ENCODE data around the gene RBPJL. TPM values are rescaled to one million over a fixed set of nuclear protein-coding genes. Genes with fewer than 3 reads are reported as not detected.

The RBPJL gene
- total and polyA plus RNA-seq, 2 donors: 0.07 TPM; not detected in 1

DNA sequence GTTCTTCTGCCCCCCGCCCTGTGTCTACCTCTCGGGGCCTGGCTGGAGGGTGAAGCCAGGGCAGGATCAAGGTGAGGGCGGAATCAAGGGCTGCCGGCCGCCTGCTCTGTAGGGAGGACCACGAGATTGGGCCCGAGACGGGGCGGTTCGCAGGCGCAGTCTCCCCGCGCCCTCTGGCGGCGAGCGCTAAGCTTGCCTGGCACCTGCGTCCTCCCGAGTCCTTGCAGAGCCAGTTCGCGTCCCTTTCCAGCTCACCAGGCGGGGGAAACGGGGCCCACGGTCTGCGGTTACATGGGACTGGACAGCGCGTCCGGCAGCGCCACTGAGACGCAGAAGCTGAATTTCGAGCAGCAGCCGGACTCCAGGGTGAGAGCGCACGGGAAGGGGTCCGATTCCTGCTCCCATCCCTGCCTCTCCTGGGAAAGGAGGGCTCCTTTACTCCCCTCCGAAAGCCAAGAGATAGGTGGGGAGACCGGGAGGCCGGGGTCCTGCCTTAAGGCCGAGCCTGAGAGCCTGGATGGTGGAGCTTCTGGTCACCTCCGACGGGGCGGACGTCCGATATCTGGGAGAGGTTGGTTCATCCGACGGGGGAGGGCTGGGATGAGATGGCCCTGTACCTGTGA is 5.1 kb downstream of the RBPJL start:
- no peak overlapping the region for H3K4me3 ChIP-seq (ENCODE audit: low read length in 2 of 2)
- peak in 4 of 9 donors; percentile 32 to 61 (median 42) for DNase-seq (ENCODE audit: low read depth in 6 of 9, low spot score in 9 of 9)
- 23% methylated on average over 45 of the region's 45 CpGs for WGBS
- H3K27me3 ChIP-seq (ENCODE audit: control insufficient read depth in 2 of 2, insufficient read depth in 1 of 2, low read length in 1 of 2): peaks cover 17 to 79% of the 10 kb centered on the region in 2 donors
- no peaks in the 10 kb centered on the region for H3K36me3 ChIP-seq (ENCODE audit: control insufficient read depth in 2 of 2, insufficient read depth in 2 of 2, low read length in 1 of 2)
- H3K4me1 ChIP-seq (ENCODE audit: control insufficient read depth in 2 of 2, insufficient read depth in 2 of 2, low read length in 2 of 2): no peaks in the 10 kb centered on the region
- no peaks in the 10 kb centered on the region for H3K9me3 ChIP-seq (ENCODE audit: control insufficient read depth in 2 of 2, insufficient read depth in 1 of 2, low read length in 1 of 2)
- no peak overlapping the region for H3K27ac ChIP-seq (ENCODE audit: low read depth in 1 of 2, low read length in 1 of 2)

DNA sequence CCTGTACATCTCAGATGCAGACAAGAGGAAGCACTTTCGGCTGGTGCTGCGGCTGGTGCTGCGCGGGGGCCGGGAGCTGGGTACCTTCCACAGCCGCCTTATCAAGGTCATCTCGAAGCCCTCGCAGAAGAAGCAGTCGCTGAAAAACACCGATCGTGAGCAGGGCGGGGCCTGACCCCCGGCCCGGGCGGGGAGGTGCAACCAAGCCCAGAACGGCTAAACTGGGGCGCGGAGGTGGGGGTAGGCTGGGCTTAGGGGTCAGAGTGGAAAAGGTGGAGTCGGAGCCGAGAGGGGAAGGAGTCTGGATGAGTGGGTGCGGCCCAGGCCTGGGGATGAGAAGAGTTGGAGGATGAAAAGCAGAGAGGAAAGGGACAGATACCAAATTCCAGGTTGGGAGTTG is 5.6 kb downstream of the RBPJL start:
- no peak for DNase-seq (ENCODE audit: low read depth in 6 of 9, low spot score in 9 of 9)
- WGBS: 65% methylated on average over 21 of the region's 21 CpGs
- no peaks in the 10 kb centered on the region for H3K9me3 ChIP-seq (ENCODE audit: control insufficient read depth in 2 of 2, insufficient read depth in 1 of 2, low read length in 1 of 2)
- no peak overlapping the region for H3K4me3 ChIP-seq (ENCODE audit: low read length in 2 of 2)
- H3K36me3 ChIP-seq (ENCODE audit: control insufficient read depth in 2 of 2, insufficient read depth in 2 of 2, low read length in 1 of 2): no peaks in the 10 kb centered on the region
- H3K4me1 ChIP-seq (ENCODE audit: control insufficient read depth in 2 of 2, insufficient read depth in 2 of 2, low read length in 2 of 2): no peaks in the 10 kb centered on the region
- H3K27ac ChIP-seq (ENCODE audit: low read depth in 1 of 2, low read length in 1 of 2): no peak overlapping the region
- peaks cover 20 to 79% of the 10 kb centered on the region in 2 donors for H3K27me3 ChIP-seq (ENCODE audit: control insufficient read depth in 2 of 2, insufficient read depth in 1 of 2, low read length in 1 of 2)

DNA sequence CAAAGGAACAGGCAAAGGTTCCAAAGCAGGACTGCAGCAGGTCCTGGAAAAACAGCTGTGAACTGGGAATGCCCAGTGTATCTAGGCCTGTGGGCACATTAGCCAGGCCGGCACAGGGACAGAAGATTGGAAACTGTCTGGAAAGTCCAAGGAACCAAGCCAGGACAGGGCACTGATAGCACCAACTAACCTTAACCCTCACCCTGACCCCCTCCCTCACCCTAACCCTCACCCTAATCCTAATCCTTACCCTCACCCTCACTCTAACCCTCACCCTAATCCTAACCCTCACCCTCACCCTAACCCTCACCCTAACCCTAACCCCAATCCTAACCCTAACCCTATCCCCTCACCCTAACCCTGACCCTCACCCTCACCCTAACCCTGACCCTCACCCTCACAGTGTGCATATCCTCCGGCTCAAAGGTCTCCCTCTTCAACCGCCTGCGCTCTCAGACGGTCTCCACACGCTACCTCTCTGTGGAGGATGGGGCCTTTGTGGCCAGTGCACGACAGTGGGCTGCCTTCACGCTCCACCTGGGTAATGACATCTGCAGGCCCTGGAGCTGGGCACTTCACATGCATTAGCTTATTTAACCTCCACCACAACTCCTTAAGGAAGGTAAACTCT is 6.5 kb downstream of the RBPJL start:
- Histone ChIP-seq H3K9me3 (ENCODE audit: control insufficient read depth in 2 of 2, insufficient read depth in 1 of 2, low read length in 1 of 2) (no peaks in the 10 kb centered on the region), H3K36me3 (ENCODE audit: control insufficient read depth in 2 of 2, insufficient read depth in 2 of 2, low read length in 1 of 2) (no peaks in the 10 kb centered on the region), H3K4me1 (ENCODE audit: control insufficient read depth in 2 of 2, insufficient read depth in 2 of 2, low read length in 2 of 2) (no peaks in the 10 kb centered on the region), H3K27ac (ENCODE audit: low read depth in 1 of 2, low read length in 1 of 2) (no peak overlapping the region), H3K27me3 (ENCODE audit: control insufficient read depth in 2 of 2, insufficient read depth in 1 of 2, low read length in 1 of 2) (peaks cover 18 to 80% of the 10 kb centered on the region in 2 donors), H3K4me3 (ENCODE audit: low read length in 2 of 2) (no peak overlapping the region)
- WGBS: 96% methylated on average over 8 of the region's 8 CpGs
- no peak for DNase-seq (ENCODE audit: low read depth in 6 of 9, low spot score in 9 of 9)

DNA sequence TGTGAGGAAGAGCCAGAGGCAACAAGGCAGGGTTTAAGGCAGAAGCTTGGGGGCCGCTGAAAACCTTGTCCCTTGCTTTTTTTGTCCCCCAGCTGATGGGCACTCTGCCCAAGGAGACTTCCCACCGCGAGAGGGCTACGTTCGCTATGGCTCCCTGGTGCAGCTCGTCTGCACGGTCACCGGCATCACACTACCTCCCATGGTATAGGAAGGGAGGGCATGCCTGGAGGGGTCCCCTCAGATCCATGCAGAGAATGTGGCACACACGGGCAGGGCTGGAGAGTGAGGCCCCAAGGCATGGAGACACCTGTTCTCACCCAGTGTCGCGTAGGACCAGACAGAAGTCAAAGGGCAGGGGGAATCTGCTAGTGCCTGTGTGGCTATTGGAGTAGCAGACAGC is 7.3 kb downstream of the RBPJL start:
- Histone ChIP-seq H3K36me3 (ENCODE audit: control insufficient read depth in 2 of 2, insufficient read depth in 2 of 2, low read length in 1 of 2) (no peaks in the 10 kb centered on the region), H3K9me3 (ENCODE audit: control insufficient read depth in 2 of 2, insufficient read depth in 1 of 2, low read length in 1 of 2) (no peaks in the 10 kb centered on the region), H3K4me3 (ENCODE audit: low read length in 2 of 2) (no peak overlapping the region), H3K27ac (ENCODE audit: low read depth in 1 of 2, low read length in 1 of 2) (no peak overlapping the region), H3K4me1 (ENCODE audit: control insufficient read depth in 2 of 2, insufficient read depth in 2 of 2, low read length in 2 of 2) (peaks cover 0 to 5% of the 10 kb centered on the region in 2 donors), H3K27me3 (ENCODE audit: control insufficient read depth in 2 of 2, insufficient read depth in 1 of 2, low read length in 1 of 2) (peaks cover 18 to 81% of the 10 kb centered on the region in 2 donors)
- no peak for DNase-seq (ENCODE audit: low read depth in 6 of 9, low spot score in 9 of 9)
- WGBS: 93% methylated on average over 11 of the region's 11 CpGs

DNA sequence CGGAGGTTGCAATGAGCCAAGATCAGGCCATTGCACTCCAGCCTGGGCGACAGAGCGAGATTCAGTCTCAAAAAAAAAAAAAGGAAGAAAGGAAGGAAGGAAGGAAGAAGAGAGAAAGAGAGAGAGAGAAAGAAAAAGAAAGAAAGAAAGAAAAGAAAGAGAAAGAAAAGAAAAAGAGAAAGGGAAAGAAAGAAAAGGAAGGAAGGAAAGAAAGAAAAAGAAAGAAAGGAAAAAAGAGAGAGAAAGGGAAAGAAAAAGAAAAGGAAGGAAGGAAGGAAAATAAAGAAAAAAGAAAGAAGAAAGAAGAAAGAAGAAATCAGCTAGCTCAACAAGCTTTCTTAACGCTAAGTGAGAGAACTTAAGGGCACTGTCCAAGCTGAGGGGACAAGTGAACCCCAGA is 9.0 kb downstream of the RBPJL start:
- H3K4me1 ChIP-seq (ENCODE audit: control insufficient read depth in 2 of 2, insufficient read depth in 2 of 2, low read length in 2 of 2): peaks cover 0 to 10% of the 10 kb centered on the region in 2 donors
- H3K27ac ChIP-seq (ENCODE audit: low read depth in 1 of 2, low read length in 1 of 2): no peak overlapping the region
- no peak overlapping the region for H3K4me3 ChIP-seq (ENCODE audit: low read length in 2 of 2)
- DNase-seq (ENCODE audit: low read depth in 6 of 9, low spot score in 9 of 9): no peak
- no peaks in the 10 kb centered on the region for H3K36me3 ChIP-seq (ENCODE audit: control insufficient read depth in 2 of 2, insufficient read depth in 2 of 2, low read length in 1 of 2)
- peaks cover 18 to 76% of the 10 kb centered on the region in 2 donors for H3K27me3 ChIP-seq (ENCODE audit: control insufficient read depth in 2 of 2, insufficient read depth in 1 of 2, low read length in 1 of 2)
- H3K9me3 ChIP-seq (ENCODE audit: control insufficient read depth in 2 of 2, insufficient read depth in 1 of 2, low read length in 1 of 2): no peaks in the 10 kb centered on the region
- 90% methylated on average over 4 of the region's 4 CpGs for WGBS

DNA sequence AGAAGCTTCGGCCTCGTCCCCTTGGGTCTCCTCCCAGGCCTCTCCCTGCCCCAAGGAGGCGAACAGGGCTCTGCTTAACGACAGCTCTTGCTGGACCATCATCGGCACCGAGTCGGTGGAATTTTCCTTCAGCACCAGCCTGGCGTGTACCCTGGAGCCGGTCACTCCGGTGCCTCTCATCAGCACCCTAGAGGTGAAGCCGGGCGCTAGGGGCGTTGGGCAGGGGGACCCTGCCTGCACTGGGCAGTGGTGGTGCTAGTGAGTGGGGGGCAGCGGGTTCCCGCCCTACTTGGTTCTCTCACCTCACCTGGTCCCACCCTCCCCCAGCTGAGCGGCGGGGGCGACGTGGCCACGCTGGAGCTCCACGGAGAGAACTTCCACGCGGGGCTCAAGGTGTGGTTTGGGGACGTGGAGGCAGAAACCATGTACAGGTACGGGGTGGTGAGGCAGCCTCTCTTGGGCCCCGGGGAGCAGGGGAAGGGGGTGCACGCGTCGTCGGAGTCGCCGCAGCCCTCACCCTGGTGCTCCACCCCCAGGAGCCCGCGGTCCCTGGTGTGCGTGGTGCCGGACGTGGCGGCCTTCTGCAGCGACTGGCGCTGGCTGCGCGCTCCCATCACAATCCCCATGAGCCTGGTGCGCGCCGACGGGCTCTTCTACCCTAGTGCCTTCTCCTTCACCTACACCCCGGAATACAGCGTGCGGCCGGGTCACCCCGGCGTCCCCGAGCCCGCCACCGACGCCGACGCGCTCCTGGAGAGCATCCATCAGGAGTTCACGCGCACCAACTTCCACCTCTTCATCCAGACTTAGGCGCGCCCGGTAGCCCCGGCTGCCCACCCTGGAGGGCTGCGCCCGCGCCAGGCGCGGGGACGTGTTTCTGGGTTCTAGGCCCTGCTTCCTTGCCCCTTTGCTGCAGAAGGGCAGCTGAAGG is 9.8 kb downstream of the RBPJL start:
- Histone ChIP-seq H3K27me3 (ENCODE audit: control insufficient read depth in 2 of 2, insufficient read depth in 1 of 2, low read length in 1 of 2) (peaks cover 18 to 72% of the 10 kb centered on the region in 2 donors), H3K4me1 (ENCODE audit: control insufficient read depth in 2 of 2, insufficient read depth in 2 of 2, low read length in 2 of 2) (peaks cover 0 to 10% of the 10 kb centered on the region in 2 donors), H3K27ac (ENCODE audit: low read depth in 1 of 2, low read length in 1 of 2) (no peak overlapping the region), H3K36me3 (ENCODE audit: control insufficient read depth in 2 of 2, insufficient read depth in 2 of 2, low read length in 1 of 2) (no peaks in the 10 kb centered on the region), H3K9me3 (ENCODE audit: control insufficient read depth in 2 of 2, insufficient read depth in 1 of 2, low read length in 1 of 2) (no peaks in the 10 kb centered on the region), H3K4me3 (ENCODE audit: low read length in 2 of 2) (no peak overlapping the region)
- DNase-seq (ENCODE audit: low read depth in 6 of 9, low spot score in 9 of 9): no peak
- WGBS: 30% methylated on average over 71 of the region's 71 CpGs

DNA sequence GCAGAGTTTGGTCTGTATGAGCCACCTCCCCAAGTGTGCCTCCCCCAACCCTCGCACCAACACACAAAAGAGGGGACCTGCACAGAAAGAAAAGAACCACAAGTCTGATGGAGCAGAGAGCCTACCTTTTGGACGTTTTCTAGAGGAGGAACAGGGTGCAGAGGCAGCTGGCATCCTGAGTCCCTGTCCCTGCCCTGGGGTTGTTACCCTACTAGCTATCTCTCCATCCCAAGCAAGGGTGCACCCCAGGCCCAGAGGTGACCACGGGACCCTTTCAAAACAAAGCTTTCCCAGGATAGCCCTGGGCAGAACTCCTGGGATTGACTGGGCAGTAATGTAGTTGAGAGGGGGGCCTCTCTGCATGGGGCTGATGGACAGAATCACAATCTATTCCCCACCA is 11.2 kb downstream of the RBPJL start:
- no peaks in the 10 kb centered on the region for H3K9me3 ChIP-seq (ENCODE audit: control insufficient read depth in 2 of 2, insufficient read depth in 1 of 2, low read length in 1 of 2)
- peaks cover 16 to 58% of the 10 kb centered on the region in 2 donors for H3K27me3 ChIP-seq (ENCODE audit: control insufficient read depth in 2 of 2, insufficient read depth in 1 of 2, low read length in 1 of 2)
- H3K4me1 ChIP-seq (ENCODE audit: control insufficient read depth in 2 of 2, insufficient read depth in 2 of 2, low read length in 2 of 2): peaks cover 0 to 10% of the 10 kb centered on the region in 2 donors
- no peaks in the 10 kb centered on the region for H3K36me3 ChIP-seq (ENCODE audit: control insufficient read depth in 2 of 2, insufficient read depth in 2 of 2, low read length in 1 of 2)
- 84% methylated on average over 3 of the region's 3 CpGs for WGBS
- no peak overlapping the region for H3K27ac ChIP-seq (ENCODE audit: low read depth in 1 of 2, low read length in 1 of 2)
- no peak overlapping the region for H3K4me3 ChIP-seq (ENCODE audit: low read length in 2 of 2)
- DNase-seq (ENCODE audit: low read depth in 6 of 9, low spot score in 9 of 9): no peak

DNA sequence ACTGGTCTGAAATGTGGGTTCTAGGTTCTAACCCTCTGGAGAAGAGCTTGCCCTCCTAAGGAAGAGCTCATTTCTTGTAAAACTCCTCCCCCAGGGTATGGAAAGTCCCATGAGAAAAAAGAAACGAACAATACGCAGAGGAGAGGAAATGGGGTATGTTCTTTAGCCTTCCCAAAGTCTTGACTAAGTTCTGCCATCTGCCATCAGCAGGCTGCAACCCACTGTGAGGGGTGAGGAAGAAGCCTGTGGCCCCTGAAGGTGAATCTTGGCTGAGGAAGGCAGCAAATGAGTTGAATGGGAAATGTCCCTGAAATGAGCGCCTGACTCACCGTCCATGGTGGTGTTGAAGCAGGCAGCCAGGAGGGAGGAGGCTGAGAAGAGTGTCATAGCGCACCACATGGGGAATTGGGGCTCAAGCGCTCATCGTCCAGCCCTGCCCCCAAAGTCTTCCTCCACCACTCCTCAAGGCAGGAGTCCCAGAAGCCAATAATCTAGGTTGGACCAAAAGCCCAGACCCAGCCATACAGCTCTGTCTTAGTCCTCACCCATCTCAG is 11.8 kb downstream of the RBPJL start:
- no peaks in the 10 kb centered on the region for H3K36me3 ChIP-seq (ENCODE audit: control insufficient read depth in 2 of 2, insufficient read depth in 2 of 2, low read length in 1 of 2)
- H3K27me3 ChIP-seq (ENCODE audit: control insufficient read depth in 2 of 2, insufficient read depth in 1 of 2, low read length in 1 of 2): peaks cover 16 to 52% of the 10 kb centered on the region in 2 donors
- H3K9me3 ChIP-seq (ENCODE audit: control insufficient read depth in 2 of 2, insufficient read depth in 1 of 2, low read length in 1 of 2): no peaks in the 10 kb centered on the region
- peaks cover 0 to 10% of the 10 kb centered on the region in 2 donors for H3K4me1 ChIP-seq (ENCODE audit: control insufficient read depth in 2 of 2, insufficient read depth in 2 of 2, low read length in 2 of 2)
- WGBS: 85% methylated on average over 7 of the region's 7 CpGs
- no peak overlapping the region for H3K27ac ChIP-seq (ENCODE audit: low read depth in 1 of 2, low read length in 1 of 2)
- no peak for DNase-seq (ENCODE audit: low read depth in 6 of 9, low spot score in 9 of 9)
- no peak overlapping the region for H3K4me3 ChIP-seq (ENCODE audit: low read length in 2 of 2)

All from thymus (tissue), 11 donors.